HCT116 (cell line): Measurements from ENCODE around the gene EPB41L4A. TPM values are rescaled to one million over a fixed set of nuclear protein-coding genes. Genes with fewer than 3 reads are reported as not detected.

Experiments
- ATAC-seq: fragments of 200-7000 bp; cut with Tn5 transposase; 2 replicates; pipeline ENCODE4 v1.9.1; 2020; ENCODE audit warnings: mild to moderate bottlenecking, moderate library complexity
- BruUV-seq: library from RNA; stranded (reverse); fragments of 400-500 nt; replicated peaks from 2 replicates; lab custom pipeline; 2021; lab: Mats Ljungman, UMichigan
- CTCF ChIA-PET: fragments of 300-600 bp; sonication (Branson Sonifier 250); formaldehyde crosslinking; loops from one replicate; lab custom pipeline; 2021; ENCODE audit warnings: antibody characterized with exemption; lab: Charles Lee
- POLR2A ChIA-PET: fragments of 300-600, 350-600 bp; sonication (Branson Sonifier 250); formaldehyde crosslinking; loops from one replicate; lab custom pipeline; 2021; ENCODE audit warnings: antibody characterized with exemption; lab: Charles Lee
- RAD21 ChIA-PET, 2 experiments: fragments of 300-600 bp; sonication (Branson Sonifier 250); formaldehyde crosslinking; loops; one replicate each; lab custom pipeline; 2023; ENCODE audit warnings: low total read pairs in 2 of 2; ENCODE audit not compliant: uncharacterized antibody in 2 of 2, unreplicated experiment in 2 of 2, low non-redundant PET in 1 of 2; lab: Charles Lee
- DNase-seq: peaks from one replicate; pipeline ENCODE4 v3.0.0-alpha.2; 2010; ENCODE audit warnings: low read depth, low spot score
- H2AFZ ChIP-seq: fragments of 200-600 bp; shearing (Covaris generic), sonication (generic); 2 replicates; pipeline ENCODE4 v1.6.1; 2017; ENCODE audit warnings: low read depth, mixed run types, mixed read lengths, antibody characterized with exemption, low read length; ENCODE audit not compliant: poor library complexity, severe bottlenecking
- H3K27ac ChIP-seq: 2 replicates; pipeline ENCODE4 v1.5.1; 2012; ENCODE audit warnings: low read depth, low read length
- H3K27me3 ChIP-seq: fragments of 200-600 bp; sonication (generic); 2 replicates; pipeline ENCODE4 v1.6.1; 2016; ENCODE audit warnings: mixed run types, low read length, mixed read lengths; ENCODE audit not compliant: insufficient read depth
- H3K36me3 ChIP-seq, 2 experiments: fragments of 200-500 bp in 1 of 2; fragments of 200-600 bp in 1 of 2; sonication (Bioruptor generic) in 1 of 2; sonication (generic) in 1 of 2; 2 replicates each; pipeline versions ENCODE4 v1.5.1 to v1.6.1; 2014 to 2016; ENCODE audit warnings: low read length in 2 of 2, inconsistent platforms in 1 of 2, mixed read lengths in 1 of 2, mixed run types in 1 of 2; ENCODE audit not compliant: insufficient read depth in 2 of 2, control insufficient read depth in 1 of 2
- H3K4me1 ChIP-seq, 2 experiments: fragments of 200-600 bp in 1 of 2; sonication (generic) in 1 of 2; 2 replicates each; pipeline versions ENCODE4 v1.5.1 to v1.6.1; 2012 to 2017; ENCODE audit warnings: low read length in 2 of 2, inconsistent platforms in 1 of 2, mild to moderate bottlenecking in 1 of 2, mixed read lengths in 1 of 2, mixed run types in 1 of 2, moderate library complexity in 1 of 2; ENCODE audit not compliant: insufficient read depth in 2 of 2, control insufficient read depth in 1 of 2
- H3K4me2 ChIP-seq: fragments of 200-600 bp; sonication (generic); 2 replicates; pipeline ENCODE4 v1.6.1; 2017; ENCODE audit warnings: mixed run types, low read length, mixed read lengths
- H3K4me3 ChIP-seq, 2 experiments: fragments of 200-600 bp in 1 of 2; sonication (generic) in 1 of 2; replicated peaks in 1 of 2; 2 replicates each; pipeline ENCODE4 v1.5.1; 2011 to 2016; ENCODE audit warnings: low read length in 2 of 2, control low read depth in 1 of 2, low read depth in 1 of 2, mild to moderate bottlenecking in 1 of 2, mixed read lengths in 1 of 2, mixed run types in 1 of 2
- H3K79me2 ChIP-seq: fragments of 200-600 bp; sonication (generic); 2 replicates; pipeline ENCODE4 v1.6.1; 2017; ENCODE audit warnings: mild to moderate bottlenecking, mixed run types, low read length, moderate library complexity, mixed read lengths; ENCODE audit not compliant: insufficient read depth
- H3K9ac ChIP-seq: fragments of 200-600 bp; sonication (generic); 2 replicates; pipeline ENCODE4 v1.6.1; 2016; ENCODE audit warnings: low read length, mixed read lengths
- H3K9me2 ChIP-seq: fragments of 200-600 bp; sonication (generic), shearing (Covaris generic); 2 replicates; pipeline ENCODE4 v1.6.1; 2017; ENCODE audit warnings: mixed run types, mild to moderate bottlenecking, moderate library complexity; ENCODE audit not compliant: insufficient read depth
- H3K9me3 ChIP-seq, 2 experiments: fragments of 200-500 bp in 1 of 2; fragments of 200-600 bp in 1 of 2; sonication (Bioruptor generic) in 1 of 2; sonication (generic) in 1 of 2; 2 replicates each; pipeline ENCODE4 v1.6.1; 2014 to 2017; ENCODE audit warnings: low read length in 2 of 2, mixed read lengths in 2 of 2, inconsistent platforms in 1 of 2, low read depth in 1 of 2, mild to moderate bottlenecking in 1 of 2, mixed run types in 1 of 2, moderate library complexity in 1 of 2; ENCODE audit not compliant: control insufficient read depth in 1 of 2, insufficient read depth in 1 of 2
- H4K20me1 ChIP-seq: fragments of 200-600 bp; sonication (generic), shearing (Covaris generic); 2 replicates; pipeline ENCODE4 v1.6.1; 2017; ENCODE audit warnings: mixed run types, mild to moderate bottlenecking, moderate library complexity; ENCODE audit not compliant: insufficient read depth
- ELF1 ChIP-seq: IDR thresholded peaks from 2 replicates; pipeline ENCODE4 v1.6.1; 2012; ENCODE audit warnings: low read depth, borderline replicate concordance
- EZH2 ChIP-seq: fragments of 200-600 bp; sonication (generic); IDR thresholded peaks from 2 replicates; pipeline ENCODE4 v1.6.1; 2017; ENCODE audit warnings: antibody characterized with exemption, mixed run types
- JUND ChIP-seq: IDR thresholded peaks from 2 replicates; pipeline ENCODE4 v1.6.1; 2012
- POLR2AphosphoS5 ChIP-seq: IDR thresholded peaks from 2 replicates; pipeline ENCODE4 v1.6.1; 2011; ENCODE audit warnings: mild to moderate bottlenecking, low read depth, low read length, moderate library complexity
- RAD21 ChIP-seq: IDR thresholded peaks from 2 replicates; pipeline ENCODE4 v1.6.1; 2012; ENCODE audit warnings: low read depth, mild to moderate bottlenecking
- SP1 ChIP-seq: IDR thresholded peaks from 2 replicates; pipeline ENCODE4 v1.6.1; 2012; ENCODE audit warnings: low read depth
- SRF ChIP-seq: IDR thresholded peaks from 2 replicates; pipeline ENCODE4 v1.6.1; 2012; ENCODE audit warnings: low read depth
- TCF7L2 ChIP-seq: IDR thresholded peaks from 2 replicates; pipeline ENCODE4 v1.7.0; 2011; ENCODE audit warnings: borderline replicate concordance, inconsistent platforms; ENCODE audit not compliant: insufficient read depth, insufficient read length; ENCODE audit errors: extremely low read depth
- YY1 ChIP-seq: IDR thresholded peaks from 2 replicates; pipeline ENCODE4 v1.6.1; 2011; ENCODE audit warnings: low read length, low read depth, moderate library complexity, mild to moderate bottlenecking; ENCODE audit not compliant: insufficient replicate concordance; ENCODE audit errors: extremely low read depth
- intact Hi-C: fragments of 100-400 bp; cut with micrococcal nuclease; formaldehyde crosslinking; loops from 2 replicates; pipeline ENCODE4 v1.10.0; 2022
- total RNA-seq: library from RNA; stranded (reverse); gene quantifications from one replicate; pipeline ENCODE4 v1.2.1, GENCODE V29; 2021; ENCODE audit not compliant: unreplicated experiment
- TF ChIP-seq, protein P1 (sequence below): IDR thresholded peaks from 2 replicates; pipeline ENCODE4 v1.6.1; 2011; ENCODE audit warnings: mild to moderate bottlenecking, low read length, moderate library complexity; ENCODE audit not compliant: insufficient replicate concordance; ENCODE audit errors: extremely low read depth
- TF ChIP-seq, protein P2 (sequence below): IDR thresholded peaks from 2 replicates; pipeline ENCODE4 v1.6.1; 2012
- TF ChIP-seq, protein P3 (sequence below): IDR thresholded peaks from 2 replicates; pipeline ENCODE4 v1.6.1; 2012
- TF ChIP-seq, protein P4 (sequence below), 3 experiments: fragments of 200-600 bp in 1 of 3; sonication (generic) in 1 of 3; IDR thresholded peaks in 2 of 3; conservative IDR thresholded peaks in 1 of 3; 2 replicates each; pipeline ENCODE4 v1.5.1; 2012 to 2017; ENCODE audit warnings: low read depth in 2 of 3, low read length in 2 of 3, antibody characterized with exemption in 1 of 3, borderline replicate concordance in 1 of 3, control low read depth in 1 of 3, mild to moderate bottlenecking in 1 of 3, mixed read lengths in 1 of 3, mixed run types in 1 of 3, moderate library complexity in 1 of 3; ENCODE audit not compliant: insufficient read depth in 1 of 3

The EPB41L4A gene
- total RNA-seq, 1 experiment from 2014 or later: 2.8 TPM

DNA sequence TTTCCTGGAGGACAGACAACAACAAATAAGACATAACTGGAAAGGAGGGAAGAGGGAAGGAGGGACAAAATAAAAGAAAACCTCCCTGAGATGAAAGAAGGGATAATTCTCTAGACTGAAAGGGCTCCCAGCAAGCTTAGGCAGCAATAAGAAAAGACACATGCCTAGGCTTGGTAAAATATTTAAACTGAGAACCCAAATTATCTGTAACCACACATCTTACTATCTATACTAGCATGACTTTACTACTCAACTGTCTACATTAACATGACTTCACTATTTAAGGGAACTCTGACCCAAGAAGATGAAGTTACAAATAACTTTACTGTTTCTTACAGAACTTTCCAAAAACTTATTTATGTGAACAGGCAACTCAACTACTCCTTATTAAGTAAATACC lies 95.9 kb downstream of the EPB41L4A start:
- H3K4me3 ChIP-seq: no peak overlapping the region
- no peak overlapping the region for H3K4me2 ChIP-seq
- no peaks in the 10 kb centered on the region for H3K4me1 ChIP-seq
- intact Hi-C loops: no loop called here
- no peaks in the 10 kb centered on the region for H3K79me2 ChIP-seq
- no peak overlapping the region for H3K27ac ChIP-seq
- TF ChIP-seq ELF1: no peak
- TF ChIP-seq, protein P1, sequence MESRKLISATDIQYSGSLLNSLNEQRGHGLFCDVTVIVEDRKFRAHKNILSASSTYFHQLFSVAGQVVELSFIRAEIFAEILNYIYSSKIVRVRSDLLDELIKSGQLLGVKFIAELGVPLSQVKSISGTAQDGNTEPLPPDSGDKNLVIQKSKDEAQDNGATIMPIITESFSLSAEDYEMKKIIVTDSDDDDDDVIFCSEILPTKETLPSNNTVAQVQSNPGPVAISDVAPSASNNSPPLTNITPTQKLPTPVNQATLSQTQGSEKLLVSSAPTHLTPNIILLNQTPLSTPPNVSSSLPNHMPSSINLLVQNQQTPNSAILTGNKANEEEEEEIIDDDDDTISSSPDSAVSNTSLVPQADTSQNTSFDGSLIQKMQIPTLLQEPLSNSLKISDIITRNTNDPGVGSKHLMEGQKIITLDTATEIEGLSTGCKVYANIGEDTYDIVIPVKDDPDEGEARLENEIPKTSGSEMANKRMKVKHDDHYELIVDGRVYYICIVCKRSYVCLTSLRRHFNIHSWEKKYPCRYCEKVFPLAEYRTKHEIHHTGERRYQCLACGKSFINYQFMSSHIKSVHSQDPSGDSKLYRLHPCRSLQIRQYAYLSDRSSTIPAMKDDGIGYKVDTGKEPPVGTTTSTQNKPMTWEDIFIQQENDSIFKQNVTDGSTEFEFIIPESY: no peak
- TF ChIP-seq EZH2: no peak
- no peak for TF ChIP-seq YY1
- no peak for TF ChIP-seq SRF
- no peak for TF ChIP-seq RAD21
- TF ChIP-seq, protein P2, sequence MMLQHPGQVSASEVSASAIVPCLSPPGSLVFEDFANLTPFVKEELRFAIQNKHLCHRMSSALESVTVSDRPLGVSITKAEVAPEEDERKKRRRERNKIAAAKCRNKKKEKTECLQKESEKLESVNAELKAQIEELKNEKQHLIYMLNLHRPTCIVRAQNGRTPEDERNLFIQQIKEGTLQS: no peak
- TF ChIP-seq, protein P3, sequence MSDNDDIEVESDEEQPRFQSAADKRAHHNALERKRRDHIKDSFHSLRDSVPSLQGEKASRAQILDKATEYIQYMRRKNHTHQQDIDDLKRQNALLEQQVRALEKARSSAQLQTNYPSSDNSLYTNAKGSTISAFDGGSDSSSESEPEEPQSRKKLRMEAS: no peak
- no peak for TF ChIP-seq SP1
- TF ChIP-seq, protein P4, sequence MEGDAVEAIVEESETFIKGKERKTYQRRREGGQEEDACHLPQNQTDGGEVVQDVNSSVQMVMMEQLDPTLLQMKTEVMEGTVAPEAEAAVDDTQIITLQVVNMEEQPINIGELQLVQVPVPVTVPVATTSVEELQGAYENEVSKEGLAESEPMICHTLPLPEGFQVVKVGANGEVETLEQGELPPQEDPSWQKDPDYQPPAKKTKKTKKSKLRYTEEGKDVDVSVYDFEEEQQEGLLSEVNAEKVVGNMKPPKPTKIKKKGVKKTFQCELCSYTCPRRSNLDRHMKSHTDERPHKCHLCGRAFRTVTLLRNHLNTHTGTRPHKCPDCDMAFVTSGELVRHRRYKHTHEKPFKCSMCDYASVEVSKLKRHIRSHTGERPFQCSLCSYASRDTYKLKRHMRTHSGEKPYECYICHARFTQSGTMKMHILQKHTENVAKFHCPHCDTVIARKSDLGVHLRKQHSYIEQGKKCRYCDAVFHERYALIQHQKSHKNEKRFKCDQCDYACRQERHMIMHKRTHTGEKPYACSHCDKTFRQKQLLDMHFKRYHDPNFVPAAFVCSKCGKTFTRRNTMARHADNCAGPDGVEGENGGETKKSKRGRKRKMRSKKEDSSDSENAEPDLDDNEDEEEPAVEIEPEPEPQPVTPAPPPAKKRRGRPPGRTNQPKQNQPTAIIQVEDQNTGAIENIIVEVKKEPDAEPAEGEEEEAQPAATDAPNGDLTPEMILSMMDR (IDR thresholded peaks at IDR 0.05 in 2 of 3, conservative IDR thresholded peaks at IDR 0.05 in 1 of 3; ENCODE audit: borderline replicate concordance in 1 of 3, insufficient read depth in 1 of 3, low read depth in 2 of 3, low read length in 2 of 3): no peak
- TF ChIP-seq POLR2AphosphoS5: no peak
- TF ChIP-seq JUND: no peak
- TF ChIP-seq TCF7L2: no peak
- TF ChIP-seq, all 23 proteins: peak for 0
- no peaks in the 10 kb centered on the region for H4K20me1 ChIP-seq
- H2AFZ ChIP-seq: no peak overlapping the region
- no TSS peak for BruUV-seq
- no peak overlapping the region for H3K9ac ChIP-seq
- H3K9me2 ChIP-seq: no peaks in the 10 kb centered on the region
- POLR2A ChIA-PET: no interaction called here
- no peak for DNase-seq
- H3K27me3 ChIP-seq: no peaks in the 10 kb centered on the region
- H3K36me3 ChIP-seq: no peaks in the 10 kb centered on the region
- ATAC-seq: no peak
- CTCF ChIA-PET: no interaction called here
- H3K9me3 ChIP-seq: no peaks in the 10 kb centered on the region
- RAD21 ChIA-PET: no interaction called here
